AG10803 (cell line): ENCODE results near the gene NOS1AP.

Experiments
- DNase-seq: peaks from one replicate; pipeline ENCODE4 v3.0.0; 2010; ENCODE audit warnings: low read depth
- H3K4me3 ChIP-seq: 2 replicates; pipeline ENCODE4 v1.5.1; 2011; ENCODE audit warnings: mild to moderate bottlenecking, low read length, control low read depth
- CTCF ChIP-seq: conservative IDR thresholded peaks from 2 replicates; pipeline ENCODE4 v1.5.1; 2011; ENCODE audit warnings: mild to moderate bottlenecking, low read length, control low read depth, inconsistent platforms

The NOS1AP gene

GRCh38 chr1:162094271-162094670, 24.8 kb downstream of the NOS1AP start:
- TF ChIP-seq CTCF, result no peak
- peak; percentile 26 for DNase-seq
- H3K4me3 ChIP-seq, result no peak overlapping the region

GRCh38 chr1:162094723-162095122, 25.2 kb downstream of the NOS1AP start:
- DNase-seq, result no peak
- no peak for TF ChIP-seq CTCF
- H3K4me3 ChIP-seq, result no peak overlapping the region

DNA sequence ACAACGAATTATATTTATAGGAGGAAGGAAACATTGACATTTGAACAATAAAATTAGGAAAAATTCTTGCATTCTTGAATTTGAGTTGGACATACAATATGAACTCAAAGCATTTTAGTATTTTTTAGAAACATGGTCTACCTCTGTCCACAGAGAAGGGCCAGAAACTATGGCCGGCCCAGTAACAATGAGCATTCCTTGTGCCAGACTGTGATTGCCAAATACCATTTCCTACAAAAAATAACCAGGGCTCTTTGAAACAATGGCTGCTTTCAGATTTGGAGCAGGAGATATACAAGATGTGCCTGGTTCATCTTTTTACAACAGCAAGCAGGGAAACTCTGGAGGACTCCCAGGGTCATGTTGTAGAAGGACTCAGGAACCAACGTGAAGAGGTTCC, 38.4 kb downstream of the NOS1AP start:
- TF ChIP-seq CTCF, result no peak
- DNase-seq, result no peak
- H3K4me3 ChIP-seq, result no peak overlapping the region

DNA sequence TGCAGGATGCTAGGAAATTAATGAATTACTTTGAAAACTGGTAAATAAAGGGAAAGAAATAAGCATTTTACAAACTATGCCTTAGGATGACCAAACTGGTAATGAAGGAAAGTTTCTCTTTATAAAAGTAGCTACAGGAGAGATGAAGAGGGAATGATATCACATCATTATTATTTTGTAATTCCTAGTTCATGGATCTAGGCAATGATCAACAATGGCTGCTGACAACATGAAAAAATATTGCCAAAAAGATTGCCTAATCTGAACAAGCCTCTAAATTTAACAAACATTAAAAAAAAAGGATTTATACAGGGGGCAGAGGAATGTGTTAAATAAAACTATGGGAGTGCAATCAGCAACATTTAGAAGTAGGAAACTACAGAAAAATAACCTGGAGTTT, 38.9 kb downstream of the NOS1AP start:
- H3K4me3 ChIP-seq, result no peak overlapping the region
- no peak for TF ChIP-seq CTCF
- no peak for DNase-seq

- H3K4me3 ChIP-seq, result no peak overlapping the region
- no peak for TF ChIP-seq CTCF
- no peak for DNase-seq
These were observed 41.4 kb downstream of the NOS1AP start for GRCh38 chr1:162110910-162111309.

GRCh38 chr1:162111572-162111971, 42.1 kb downstream of the NOS1AP start:
- no peak for TF ChIP-seq CTCF
- peak; percentile 9 for DNase-seq
- H3K4me3 ChIP-seq, result no peak overlapping the region

DNA sequence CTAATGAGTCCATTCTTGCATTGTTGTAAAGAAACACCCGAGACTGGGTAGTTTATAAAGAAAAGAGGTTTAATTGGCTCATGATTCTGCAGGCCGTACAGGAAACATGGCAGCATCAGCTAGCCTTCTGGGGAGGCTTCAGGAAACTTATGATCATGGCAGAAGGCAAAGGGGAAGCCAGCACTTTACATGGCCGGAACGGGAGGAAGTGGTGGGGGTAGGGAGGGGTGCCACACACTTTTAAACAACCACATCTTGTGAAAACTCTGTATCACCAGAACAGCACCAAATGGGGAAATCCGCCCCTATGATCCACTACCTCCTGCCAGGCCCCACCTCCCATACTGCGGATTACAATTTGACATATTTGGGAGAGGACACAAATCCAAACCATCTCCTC, 43.9 kb downstream of the NOS1AP start:
- H3K4me3 ChIP-seq, result no peak overlapping the region
- DNase-seq, result no peak
- no peak for TF ChIP-seq CTCF
